Peyer's patch (tissue), 4 donors: ENCODE results near the gene SUDS3.

Experiments
- POLR2A ChIP-seq, 2 donors: fragments of 450-650 bp; IDR thresholded peaks; one replicate each; pipeline ENCODE4 v1.5.1; 2017; ENCODE audit warnings: antibody characterized with exemption in 2 of 2, mild to moderate bottlenecking in 2 of 2, moderate library complexity in 2 of 2
- TF ChIP-seq, protein P1 (sequence below), 6 experiments: fragments of 450-650 bp in 4 of 6; fragments of 200-600 bp in 2 of 6; sonication (generic) in 1 of 6; IDR thresholded peaks; one replicate each; pipeline ENCODE4 v1.5.1; 2017 to 2019; ENCODE audit warnings: antibody characterized with exemption in 6 of 6, mild to moderate bottlenecking in 3 of 6, moderate library complexity in 1 of 6

DNA sequence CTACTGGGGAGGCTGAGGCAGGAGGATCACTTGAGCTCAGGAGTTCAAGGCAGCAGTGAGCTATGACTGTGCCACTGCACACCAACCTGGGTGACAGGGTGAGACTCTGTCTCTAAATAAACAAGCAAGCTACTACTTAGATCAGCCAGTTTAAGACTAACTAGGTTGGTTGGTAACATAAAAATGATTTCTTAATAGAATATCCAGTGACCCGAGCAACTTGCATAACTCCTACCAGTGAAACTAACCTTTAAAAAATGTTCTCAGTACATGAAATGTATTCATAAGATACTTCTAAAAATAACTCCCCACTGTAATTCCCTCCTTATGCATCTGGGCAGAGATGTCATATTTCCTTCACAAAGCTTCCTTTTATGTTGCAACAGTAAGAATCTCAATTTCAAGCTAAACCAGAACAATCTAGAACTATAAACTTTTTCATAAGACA, 19.5 kb upstream of the SUDS3 start:
- TF ChIP-seq, protein P1, sequence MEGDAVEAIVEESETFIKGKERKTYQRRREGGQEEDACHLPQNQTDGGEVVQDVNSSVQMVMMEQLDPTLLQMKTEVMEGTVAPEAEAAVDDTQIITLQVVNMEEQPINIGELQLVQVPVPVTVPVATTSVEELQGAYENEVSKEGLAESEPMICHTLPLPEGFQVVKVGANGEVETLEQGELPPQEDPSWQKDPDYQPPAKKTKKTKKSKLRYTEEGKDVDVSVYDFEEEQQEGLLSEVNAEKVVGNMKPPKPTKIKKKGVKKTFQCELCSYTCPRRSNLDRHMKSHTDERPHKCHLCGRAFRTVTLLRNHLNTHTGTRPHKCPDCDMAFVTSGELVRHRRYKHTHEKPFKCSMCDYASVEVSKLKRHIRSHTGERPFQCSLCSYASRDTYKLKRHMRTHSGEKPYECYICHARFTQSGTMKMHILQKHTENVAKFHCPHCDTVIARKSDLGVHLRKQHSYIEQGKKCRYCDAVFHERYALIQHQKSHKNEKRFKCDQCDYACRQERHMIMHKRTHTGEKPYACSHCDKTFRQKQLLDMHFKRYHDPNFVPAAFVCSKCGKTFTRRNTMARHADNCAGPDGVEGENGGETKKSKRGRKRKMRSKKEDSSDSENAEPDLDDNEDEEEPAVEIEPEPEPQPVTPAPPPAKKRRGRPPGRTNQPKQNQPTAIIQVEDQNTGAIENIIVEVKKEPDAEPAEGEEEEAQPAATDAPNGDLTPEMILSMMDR (IDR thresholded peaks at IDR 0.05): no peak
- no peak for TF ChIP-seq POLR2A (IDR thresholded peaks at IDR 0.05)
